ENCODE measurements around the gene ACVR2A.

DNA sequence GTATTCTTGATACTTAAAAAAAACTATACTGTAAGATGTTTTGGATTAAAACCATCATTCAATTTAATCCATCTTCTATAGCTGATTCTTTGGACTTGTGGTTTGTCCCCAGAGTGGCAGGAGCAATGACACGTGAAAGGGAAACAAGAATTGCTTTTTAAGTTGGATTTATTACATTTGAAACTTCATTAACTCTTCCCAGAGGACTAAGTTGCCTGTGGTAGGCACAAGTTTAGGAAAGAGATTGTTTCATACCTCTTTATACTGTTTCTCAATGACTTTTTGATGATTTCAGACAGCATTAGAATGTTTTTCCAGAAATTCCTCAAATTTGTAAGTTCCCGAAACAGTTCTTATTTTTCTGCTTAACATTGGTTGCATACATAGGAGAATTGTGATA lies 41.3 kb downstream of the ACVR2A start:
- TF ChIP-seq SIN3A (IDR thresholded peaks at IDR 0.05; ENCODE audit: borderline replicate concordance, insufficient read depth, low read length) (no peak), POLR2AphosphoS5 (IDR thresholded peaks at IDR 0.05; ENCODE audit: low read depth, low read length) (no peak)

Data from PFSK-1 (cell line).